HCT116 (cell line): ENCODE data around the gene CEACAM19. TPM values are rescaled to one million over a fixed set of nuclear protein-coding genes. Genes with fewer than 3 reads are reported as not detected.

Experiments used
- ATAC-seq: fragments of 200-7000 bp; cut with Tn5 transposase; 2 replicates; pipeline ENCODE4 v1.9.1; 2020; ENCODE audit warnings: mild to moderate bottlenecking, moderate library complexity
- BruUV-seq: library from RNA; stranded (reverse); fragments of 400-500 nt; replicated peaks from 2 replicates; lab custom pipeline; 2021; lab: Mats Ljungman, UMichigan
- CTCF ChIA-PET: fragments of 300-600 bp; sonication (Branson Sonifier 250); formaldehyde crosslinking; loops from one replicate; lab custom pipeline; 2021; ENCODE audit warnings: antibody characterized with exemption; lab: Charles Lee
- POLR2A ChIA-PET: fragments of 300-600, 350-600 bp; sonication (Branson Sonifier 250); formaldehyde crosslinking; loops from one replicate; lab custom pipeline; 2021; ENCODE audit warnings: antibody characterized with exemption; lab: Charles Lee
- RAD21 ChIA-PET, 2 experiments: fragments of 300-600 bp; sonication (Branson Sonifier 250); formaldehyde crosslinking; loops; one replicate each; lab custom pipeline; 2023; ENCODE audit warnings: low total read pairs in 2 of 2; ENCODE audit not compliant: uncharacterized antibody in 2 of 2, unreplicated experiment in 2 of 2, low non-redundant PET in 1 of 2; lab: Charles Lee
- DNase-seq: peaks from one replicate; pipeline ENCODE4 v3.0.0-alpha.2; 2010; ENCODE audit warnings: low read depth, low spot score
- H2AFZ ChIP-seq: fragments of 200-600 bp; shearing (Covaris generic), sonication (generic); 2 replicates; pipeline ENCODE4 v1.6.1; 2017; ENCODE audit warnings: low read depth, mixed run types, mixed read lengths, antibody characterized with exemption, low read length; ENCODE audit not compliant: poor library complexity, severe bottlenecking
- H3K27ac ChIP-seq: 2 replicates; pipeline ENCODE4 v1.5.1; 2012; ENCODE audit warnings: low read depth, low read length
- H3K27me3 ChIP-seq: fragments of 200-600 bp; sonication (generic); 2 replicates; pipeline ENCODE4 v1.6.1; 2016; ENCODE audit warnings: mixed run types, low read length, mixed read lengths; ENCODE audit not compliant: insufficient read depth
- H3K36me3 ChIP-seq, 2 experiments: fragments of 200-500 bp in 1 of 2; fragments of 200-600 bp in 1 of 2; sonication (Bioruptor generic) in 1 of 2; sonication (generic) in 1 of 2; 2 replicates each; pipeline versions ENCODE4 v1.5.1 to v1.6.1; 2014 to 2016; ENCODE audit warnings: low read length in 2 of 2, inconsistent platforms in 1 of 2, mixed read lengths in 1 of 2, mixed run types in 1 of 2; ENCODE audit not compliant: insufficient read depth in 2 of 2, control insufficient read depth in 1 of 2
- H3K4me1 ChIP-seq, 2 experiments: fragments of 200-600 bp in 1 of 2; sonication (generic) in 1 of 2; 2 replicates each; pipeline versions ENCODE4 v1.5.1 to v1.6.1; 2012 to 2017; ENCODE audit warnings: low read length in 2 of 2, inconsistent platforms in 1 of 2, mild to moderate bottlenecking in 1 of 2, mixed read lengths in 1 of 2, mixed run types in 1 of 2, moderate library complexity in 1 of 2; ENCODE audit not compliant: insufficient read depth in 2 of 2, control insufficient read depth in 1 of 2
- H3K4me2 ChIP-seq: fragments of 200-600 bp; sonication (generic); 2 replicates; pipeline ENCODE4 v1.6.1; 2017; ENCODE audit warnings: mixed run types, low read length, mixed read lengths
- H3K4me3 ChIP-seq, 2 experiments: fragments of 200-600 bp in 1 of 2; sonication (generic) in 1 of 2; replicated peaks in 1 of 2; 2 replicates each; pipeline ENCODE4 v1.5.1; 2011 to 2016; ENCODE audit warnings: low read length in 2 of 2, control low read depth in 1 of 2, low read depth in 1 of 2, mild to moderate bottlenecking in 1 of 2, mixed read lengths in 1 of 2, mixed run types in 1 of 2
- H3K79me2 ChIP-seq: fragments of 200-600 bp; sonication (generic); 2 replicates; pipeline ENCODE4 v1.6.1; 2017; ENCODE audit warnings: mild to moderate bottlenecking, mixed run types, low read length, moderate library complexity, mixed read lengths; ENCODE audit not compliant: insufficient read depth
- H3K9ac ChIP-seq: fragments of 200-600 bp; sonication (generic); 2 replicates; pipeline ENCODE4 v1.6.1; 2016; ENCODE audit warnings: low read length, mixed read lengths
- H3K9me2 ChIP-seq: fragments of 200-600 bp; sonication (generic), shearing (Covaris generic); 2 replicates; pipeline ENCODE4 v1.6.1; 2017; ENCODE audit warnings: mixed run types, mild to moderate bottlenecking, moderate library complexity; ENCODE audit not compliant: insufficient read depth
- H3K9me3 ChIP-seq, 2 experiments: fragments of 200-500 bp in 1 of 2; fragments of 200-600 bp in 1 of 2; sonication (Bioruptor generic) in 1 of 2; sonication (generic) in 1 of 2; 2 replicates each; pipeline ENCODE4 v1.6.1; 2014 to 2017; ENCODE audit warnings: low read length in 2 of 2, mixed read lengths in 2 of 2, inconsistent platforms in 1 of 2, low read depth in 1 of 2, mild to moderate bottlenecking in 1 of 2, mixed run types in 1 of 2, moderate library complexity in 1 of 2; ENCODE audit not compliant: control insufficient read depth in 1 of 2, insufficient read depth in 1 of 2
- H4K20me1 ChIP-seq: fragments of 200-600 bp; sonication (generic), shearing (Covaris generic); 2 replicates; pipeline ENCODE4 v1.6.1; 2017; ENCODE audit warnings: mixed run types, mild to moderate bottlenecking, moderate library complexity; ENCODE audit not compliant: insufficient read depth
- CBX3 ChIP-seq: IDR thresholded peaks from 2 replicates; pipeline ENCODE4 v1.6.1; 2012; ENCODE audit warnings: low read depth
- CEBPB ChIP-seq: IDR thresholded peaks from 2 replicates; pipeline ENCODE4 v1.6.1; 2012; ENCODE audit warnings: low read depth
- CTCF ChIP-seq, 3 experiments: fragments of 200-600 bp in 1 of 3; sonication (generic) in 1 of 3; IDR thresholded peaks in 2 of 3; conservative IDR thresholded peaks in 1 of 3; 2 replicates each; pipeline ENCODE4 v1.5.1; 2012 to 2017; ENCODE audit warnings: low read depth in 2 of 3, low read length in 2 of 3, antibody characterized with exemption in 1 of 3, borderline replicate concordance in 1 of 3, control low read depth in 1 of 3, mild to moderate bottlenecking in 1 of 3, mixed read lengths in 1 of 3, mixed run types in 1 of 3, moderate library complexity in 1 of 3; ENCODE audit not compliant: insufficient read depth in 1 of 3
- ELF1 ChIP-seq: IDR thresholded peaks from 2 replicates; pipeline ENCODE4 v1.6.1; 2012; ENCODE audit warnings: low read depth, borderline replicate concordance
- POLR2A ChIP-seq: IDR thresholded peaks from 2 replicates; pipeline ENCODE4 v1.7.0; 2011; ENCODE audit warnings: borderline replicate concordance; ENCODE audit not compliant: insufficient read depth, insufficient read length; ENCODE audit errors: extremely low read depth
- YY1 ChIP-seq: IDR thresholded peaks from 2 replicates; pipeline ENCODE4 v1.6.1; 2011; ENCODE audit warnings: low read length, low read depth, moderate library complexity, mild to moderate bottlenecking; ENCODE audit not compliant: insufficient replicate concordance; ENCODE audit errors: extremely low read depth
- ZFX ChIP-seq: fragments of 450-650 bp; IDR thresholded peaks from 2 replicates; pipeline ENCODE4 v1.6.1; 2017
- intact Hi-C: fragments of 100-400 bp; cut with micrococcal nuclease; formaldehyde crosslinking; loops from 2 replicates; pipeline ENCODE4 v1.10.0; 2022
- total RNA-seq: library from RNA; stranded (reverse); gene quantifications from one replicate; pipeline ENCODE4 v1.2.1, GENCODE V29; 2021; ENCODE audit not compliant: unreplicated experiment

CEACAM19 gene
- total RNA-seq, 1 experiment from 2014 or later = 4.0 TPM

DNA sequence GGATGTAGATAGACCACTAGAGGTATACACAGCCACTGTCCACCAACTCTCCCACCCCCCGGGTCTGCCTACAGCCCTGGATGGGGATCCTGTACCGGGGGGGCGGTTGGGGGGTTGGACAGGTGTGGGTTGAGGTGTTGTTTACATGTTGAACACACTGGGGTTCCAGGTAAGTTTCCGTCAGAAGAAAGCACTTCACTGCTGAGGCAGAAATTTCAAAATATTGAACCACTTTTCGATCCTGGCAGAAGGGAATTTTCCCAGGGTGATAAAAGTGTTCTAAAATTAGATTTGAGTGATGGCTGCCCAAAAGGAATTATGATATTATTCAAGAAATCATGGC lies 21.1 kb downstream of the CEACAM19 start:
- RAD21 ChIA-PET = interaction anchor here in 1 of 2 experiments (0.6 to 1.2 kb wide), 2 partner anchors 26 to 31 kb away, joined by 3 read pairs; no protein-coding TSS in a partner anchor
- POLR2A ChIA-PET = interaction anchor here (0.5 to 1.4 kb wide), 2 partner anchors 104 to 148 kb away, joined by 3 to 4 read pairs; no protein-coding TSS in a partner anchor
- peak overlapping the region; percentile 74 for H3K4me2 ChIP-seq
- ATAC-seq (peak; percentile 19), DNase-seq (no peak)
- H2AFZ ChIP-seq = peak overlapping the region; percentile 30
- H4K20me1 ChIP-seq = no peaks in the 10 kb centered on the region
- H3K4me1 ChIP-seq = peaks cover 45 to 58% of the 10 kb centered on the region in 2 experiments
- H3K36me3 ChIP-seq = no peaks in the 10 kb centered on the region
- peak overlapping the region; percentile 88 for H3K27ac ChIP-seq
- no peaks in the 10 kb centered on the region for H3K9me2 ChIP-seq
- TF ChIP-seq ELF1 (no peak), POLR2A (no peak), ZFX (no peak), CEBPB (no peak)
- intact Hi-C loops = no loop called here
- no peaks in the 10 kb centered on the region for H3K79me2 ChIP-seq
- H3K27me3 ChIP-seq = no peaks in the 10 kb centered on the region
- CTCF ChIA-PET = interaction anchor here (1.1 to 4.0 kb wide), 4 partner anchors 27 to 115 kb away, joined by 3 to 56 read pairs (median 4); no protein-coding TSS in a partner anchor
- peak overlapping the region; percentile 60 for H3K9ac ChIP-seq
- H3K9me3 ChIP-seq = no peaks in the 10 kb centered on the region
- H3K4me3 ChIP-seq = peak overlapping the region in 1 of 2 experiments; percentile 37; a peak in 1 of 4 replicates
- no TSS peak for BruUV-seq

DNA sequence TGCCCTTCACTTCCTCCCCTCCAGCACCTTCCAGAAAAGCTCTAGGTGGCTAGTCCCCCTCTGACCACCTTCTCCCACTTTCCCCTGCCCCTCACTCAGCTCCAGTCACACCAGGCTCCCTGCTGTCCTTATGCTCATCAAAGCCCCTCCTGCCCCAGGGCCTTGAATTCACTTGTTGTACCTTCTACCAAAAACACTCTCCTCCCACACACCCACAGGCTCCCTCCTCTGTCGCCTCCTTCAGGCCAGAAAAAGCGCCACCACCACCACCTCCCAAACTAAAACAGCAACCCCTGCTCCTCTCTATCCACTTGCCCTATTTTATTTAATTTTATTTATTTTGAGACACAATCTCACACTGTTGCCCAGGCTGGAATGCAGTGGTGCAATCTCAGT lies 22.9 kb downstream of the CEACAM19 start:
- BruUV-seq = no TSS peak
- CTCF ChIA-PET = interaction anchor here (0.6 to 2.2 kb wide), 3 partner anchors 9 to 77 kb away, joined by 4 to 11 read pairs (median 8); no protein-coding TSS in a partner anchor
- POLR2A ChIA-PET = interaction anchor here (0.5 kb wide), 1 partner anchor 151 kb away, joined by 3 read pairs; no protein-coding TSS in a partner anchor
- Histone ChIP-seq H3K27ac (no peak overlapping the region), H3K4me1 (peaks cover 45 to 52% of the 10 kb centered on the region in 2 experiments), H2AFZ (no peak overlapping the region), H3K9me3 (no peaks in the 10 kb centered on the region), H3K9ac (no peak overlapping the region), H3K27me3 (no peaks in the 10 kb centered on the region), H3K4me2 (no peak overlapping the region), H3K4me3 (no peak overlapping the region), H4K20me1 (no peaks in the 10 kb centered on the region), H3K9me2 (no peaks in the 10 kb centered on the region), H3K36me3 (no peaks in the 10 kb centered on the region), H3K79me2 (no peaks in the 10 kb centered on the region)
- RAD21 ChIA-PET = no interaction called here
- TF ChIP-seq YY1 (no peak), CBX3 (peak; percentile 44; the same call in 1 of the 2 replicates), CTCF (IDR thresholded peaks at IDR 0.05 in 2 of 3, conservative IDR thresholded peaks at IDR 0.05 in 1 of 3; ENCODE audit: borderline replicate concordance in 1 of 3, insufficient read depth in 1 of 3, low read depth in 2 of 3, low read length in 2 of 3) (peak; percentile 16 to 72 (median 64); a peak in 4 of 6 replicates), CEBPB (no peak)
- ATAC-seq = peak; percentile 43
- intact Hi-C loops = no loop called here
- DNase-seq = no peak
